Stimulated activated CD4-positive, alpha-beta T cell treated with anti-CD3 and anti-CD28 coated beads, Interleukin-4, amount 100 ng/mL, for 48 hours (primary cell): ENCODE results near the gene ZNF835.
"Not testable (repeated sequence)": the region's sequence is repeated elsewhere in the genome, so short reads cannot be mapped to it uniquely, and the experiment has no call there.

ENCODE experiments used
- DNase-seq, 2 donors: peaks; one replicate each; pipeline ENCODE4 v3.0.0-alpha.2; 2020; ENCODE audit warnings: low read depth in 2 of 2

The ZNF835 gene

GRCh38 chr19:56671613-56671994, at the start of gene ZNF835:
ZNF835 (minus strand) TSS chr19:56671757; CDS start chr19:56665198, 6,559 bp downstream.
- DNase-seq, result peak; percentile 63 to 80

- no peak for DNase-seq
Measured at GRCh38 chr19:56720281-56720680, 48.7 kb upstream of the ZNF835 start.

GRCh38 chr19:56718231-56718630, 46.7 kb upstream of the ZNF835 start:
- DNase-seq, result no peak

- no peak for DNase-seq
Measured at GRCh38 chr19:56712611-56713276, 41.2 kb upstream of the ZNF835 start.

- no peak for DNase-seq
Measured at GRCh38 chr19:56710437-56710836, 38.9 kb upstream of the ZNF835 start.

GRCh38 chr19:56707821-56708220, 36.3 kb upstream of the ZNF835 start:
- DNase-seq, result no peak

GRCh38 chr19:56705939-56706338, 34.4 kb upstream of the ZNF835 start:
- DNase-seq, result no peak

GRCh38 chr19:56701895-56702294, 30.3 kb upstream of the ZNF835 start:
- DNase-seq, result no peak

GRCh38 chr19:56699552-56699951, 28.0 kb upstream of the ZNF835 start:
- DNase-seq, result no peak

GRCh38 chr19:56692206-56692895, 20.8 kb upstream of the ZNF835 start:
- no peak for DNase-seq

- DNase-seq, result no peak
Measured at GRCh38 chr19:56690670-56691069, 19.1 kb upstream of the ZNF835 start.

- no peak for DNase-seq
Measured at GRCh38 chr19:56689198-56689597, 17.6 kb upstream of the ZNF835 start.

GRCh38 chr19:56687031-56687430, 15.5 kb upstream of the ZNF835 start:
- DNase-seq, result no peak

GRCh38 chr19:56683116-56683515, 11.6 kb upstream of the ZNF835 start:
- DNase-seq, result no peak

GRCh38 chr19:56681702-56682101, 10.1 kb upstream of the ZNF835 start:
- DNase-seq, result no peak

GRCh38 chr19:56678205-56678604, 6.6 kb upstream of the ZNF835 start:
- DNase-seq, result no peak

GRCh38 chr19:56672610-56673009, 1.1 kb upstream of the ZNF835 start:
- DNase-seq, result not testable (repeated sequence)

- DNase-seq, result no peak
Measured at GRCh38 chr19:56670961-56671612, 470 bp downstream of the ZNF835 start.

- no peak for DNase-seq
Measured at GRCh38 chr19:56670401-56670960, 1.1 kb downstream of the ZNF835 start.

GRCh38 chr19:56668676-56669075, 2.9 kb downstream of the ZNF835 start:
- no peak for DNase-seq

- no peak for DNase-seq
Measured at GRCh38 chr19:56667311-56667870, 4.2 kb downstream of the ZNF835 start.

- DNase-seq, result no peak
Measured at GRCh38 chr19:56664511-56664910, 7.0 kb downstream of the ZNF835 start.
